Nephron (organoid): ENCODE results near the gene AP5B1.

ENCODE experiments used
- H3K27ac Mint-ChIP-seq, 3 experiments: 2 replicates each; pipeline ENCODE4 v1.8.0; 2020; ENCODE audit warnings: mixed read lengths in 3 of 3, mild to moderate bottlenecking in 2 of 3, moderate library complexity in 1 of 3
- H3K27me3 Mint-ChIP-seq: 2 replicates; pipeline ENCODE4 v1.8.0; 2021; ENCODE audit warnings: low read depth, mild to moderate bottlenecking, moderate library complexity, mixed read lengths
- H3K36me3 Mint-ChIP-seq: 2 replicates; pipeline ENCODE4 v1.8.0; 2020; ENCODE audit warnings: low read depth, mixed read lengths
- H3K4me1 Mint-ChIP-seq: 2 replicates; pipeline ENCODE4 v1.8.0; 2020; ENCODE audit warnings: mixed read lengths
- H3K4me3 Mint-ChIP-seq, 3 experiments: 2 replicates each; pipeline ENCODE4 v1.8.0; 2020; ENCODE audit warnings: mild to moderate bottlenecking in 3 of 3, mixed read lengths in 3 of 3, moderate library complexity in 2 of 3
- H3K9me3 Mint-ChIP-seq: 2 replicates; pipeline ENCODE4 v1.8.0; 2020; ENCODE audit warnings: mixed read lengths
- TF ChIP-seq, protein P1 (sequence below), 3 experiments: fragments of 200-600 bp; sonication (generic); IDR thresholded peaks; one replicate each; pipeline ENCODE4 v1.5.0; 2021; ENCODE audit warnings: antibody characterized with exemption in 3 of 3; ENCODE audit not compliant: unreplicated experiment in 3 of 3

AP5B1 gene

DNA sequence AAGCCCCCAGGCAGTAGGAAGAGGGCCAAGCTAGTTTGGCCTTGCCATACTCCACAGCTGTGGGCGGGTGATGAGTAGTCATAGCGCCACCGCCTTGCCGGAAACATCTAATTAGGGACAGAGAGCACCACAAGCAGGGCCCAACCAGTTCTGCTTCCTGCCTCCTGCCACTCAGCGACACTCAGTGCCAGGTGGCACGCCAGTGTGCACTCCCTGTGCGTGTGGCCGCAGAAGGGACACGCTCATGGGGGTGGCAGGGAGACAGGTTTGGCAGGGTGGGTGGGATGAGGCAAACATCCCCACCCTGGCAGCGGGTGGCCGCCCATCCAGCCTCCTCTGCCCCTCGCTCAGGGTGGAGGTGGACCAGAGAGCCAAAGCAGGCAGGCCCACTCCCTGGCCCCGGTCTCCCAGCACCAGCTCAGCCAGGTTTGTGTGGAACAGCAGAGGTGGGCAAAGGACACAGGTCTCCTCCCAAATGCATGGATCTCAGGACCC lies 11.0 kb upstream of the AP5B1 start:
- Mint-ChIP-seq H3K27ac (no peak overlapping the region), H3K4me3 (no peak overlapping the region), H3K27me3 (peaks cover 66% of the 10 kb centered on the region), H3K36me3 (no peaks in the 10 kb centered on the region), H3K9me3 (no peaks in the 10 kb centered on the region), H3K4me1 (peaks cover 10% of the 10 kb centered on the region)
- TF ChIP-seq, protein P1, sequence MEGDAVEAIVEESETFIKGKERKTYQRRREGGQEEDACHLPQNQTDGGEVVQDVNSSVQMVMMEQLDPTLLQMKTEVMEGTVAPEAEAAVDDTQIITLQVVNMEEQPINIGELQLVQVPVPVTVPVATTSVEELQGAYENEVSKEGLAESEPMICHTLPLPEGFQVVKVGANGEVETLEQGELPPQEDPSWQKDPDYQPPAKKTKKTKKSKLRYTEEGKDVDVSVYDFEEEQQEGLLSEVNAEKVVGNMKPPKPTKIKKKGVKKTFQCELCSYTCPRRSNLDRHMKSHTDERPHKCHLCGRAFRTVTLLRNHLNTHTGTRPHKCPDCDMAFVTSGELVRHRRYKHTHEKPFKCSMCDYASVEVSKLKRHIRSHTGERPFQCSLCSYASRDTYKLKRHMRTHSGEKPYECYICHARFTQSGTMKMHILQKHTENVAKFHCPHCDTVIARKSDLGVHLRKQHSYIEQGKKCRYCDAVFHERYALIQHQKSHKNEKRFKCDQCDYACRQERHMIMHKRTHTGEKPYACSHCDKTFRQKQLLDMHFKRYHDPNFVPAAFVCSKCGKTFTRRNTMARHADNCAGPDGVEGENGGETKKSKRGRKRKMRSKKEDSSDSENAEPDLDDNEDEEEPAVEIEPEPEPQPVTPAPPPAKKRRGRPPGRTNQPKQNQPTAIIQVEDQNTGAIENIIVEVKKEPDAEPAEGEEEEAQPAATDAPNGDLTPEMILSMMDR (IDR thresholded peaks at IDR 0.05; ENCODE audit: unreplicated experiment in 3 of 3) = no peak

DNA sequence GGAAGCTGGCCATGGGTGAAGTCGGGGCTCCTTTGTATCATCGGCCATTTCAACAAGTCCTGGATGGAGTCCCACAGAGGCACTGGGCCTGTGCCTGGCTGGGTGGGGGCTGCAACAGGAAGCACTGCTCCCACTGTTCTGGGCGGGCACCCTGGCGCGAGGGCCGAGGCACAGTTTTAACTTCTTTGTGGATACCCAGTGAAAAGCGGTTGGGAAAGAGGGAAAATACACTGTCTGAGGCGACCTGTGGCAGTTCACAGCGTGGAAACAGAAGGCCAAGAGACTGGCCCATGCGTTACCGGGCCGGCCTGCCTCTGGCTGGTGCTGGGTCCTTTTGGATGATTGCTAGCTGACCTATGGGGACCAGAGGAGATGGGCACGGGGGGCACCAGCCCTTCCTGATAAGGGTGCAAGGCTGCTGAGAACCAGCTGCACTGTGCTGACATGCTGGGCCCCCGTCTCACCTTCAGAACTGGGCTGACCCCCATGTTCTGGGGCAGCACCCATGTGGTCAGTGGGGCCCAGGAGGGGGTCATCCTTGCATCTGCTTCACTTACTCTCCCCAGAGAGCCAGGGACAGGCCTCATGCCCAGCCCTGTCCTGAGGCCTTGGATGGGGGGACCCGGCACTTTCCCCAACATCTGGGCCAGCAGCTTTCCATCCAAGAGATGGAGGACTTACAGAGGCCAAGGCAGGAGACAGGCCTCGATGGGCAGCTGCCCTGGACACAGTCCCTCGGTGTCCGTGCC lies 10.3 kb upstream of the AP5B1 start:
- peaks cover 10% of the 10 kb centered on the region for H3K4me1 Mint-ChIP-seq
- H3K27ac Mint-ChIP-seq = peak overlapping the region in 1 of 3 experiments; percentile 6
- H3K27me3 Mint-ChIP-seq = peaks cover 70% of the 10 kb centered on the region
- TF ChIP-seq, protein P1 (IDR thresholded peaks at IDR 0.05; ENCODE audit: unreplicated experiment in 3 of 3) = no peak
- no peaks in the 10 kb centered on the region for H3K36me3 Mint-ChIP-seq
- H3K9me3 Mint-ChIP-seq = no peaks in the 10 kb centered on the region
- H3K4me3 Mint-ChIP-seq = no peak overlapping the region

DNA sequence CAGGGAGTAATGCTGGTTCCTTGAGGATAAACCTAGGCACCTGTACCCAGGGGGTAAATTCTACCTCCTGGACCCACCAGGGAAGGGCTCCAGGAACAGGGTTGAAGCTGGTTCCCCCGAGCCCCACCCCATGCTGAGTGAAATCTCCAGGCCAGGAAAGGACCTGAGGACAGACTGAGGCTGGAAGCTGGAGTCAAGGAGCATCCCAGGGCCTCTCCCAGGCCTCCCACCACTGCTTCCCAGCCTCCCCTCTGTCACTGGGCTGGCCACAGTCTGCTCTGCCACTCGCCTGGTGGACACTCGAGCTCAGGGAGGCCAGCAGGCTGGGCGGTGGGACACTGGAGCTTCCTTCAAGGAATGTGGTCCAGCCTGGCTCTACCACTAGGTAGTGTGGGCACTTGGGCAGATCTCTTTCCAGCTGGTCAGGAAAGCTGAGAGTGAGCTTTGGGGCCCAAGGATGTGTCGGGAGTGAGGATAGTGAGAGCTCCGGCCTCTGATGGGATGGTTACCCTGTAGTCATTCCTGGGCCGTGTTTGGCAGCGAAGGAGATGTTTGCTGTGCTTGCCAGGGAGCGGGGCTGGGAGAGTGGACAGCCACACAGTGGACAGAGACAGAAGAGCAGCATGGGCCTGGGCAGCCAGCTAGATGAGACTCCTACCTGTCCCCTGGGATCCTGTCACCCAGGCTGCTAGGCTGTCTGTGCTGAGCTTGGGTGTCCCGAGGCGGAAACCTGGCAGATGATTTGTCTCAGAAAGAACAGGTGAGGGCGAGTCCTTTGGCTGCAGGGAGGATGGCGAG lies 9.5 kb upstream of the AP5B1 start:
- Mint-ChIP-seq H3K36me3 (no peaks in the 10 kb centered on the region), H3K4me1 (peaks cover 14% of the 10 kb centered on the region), H3K4me3 (no peak overlapping the region), H3K27ac (peak overlapping the region in 2 of 3 experiments; percentile 6 to 55), H3K27me3 (peaks cover 78% of the 10 kb centered on the region), H3K9me3 (no peaks in the 10 kb centered on the region)
- TF ChIP-seq, protein P1 (IDR thresholded peaks at IDR 0.05; ENCODE audit: unreplicated experiment in 3 of 3) = no peak

DNA sequence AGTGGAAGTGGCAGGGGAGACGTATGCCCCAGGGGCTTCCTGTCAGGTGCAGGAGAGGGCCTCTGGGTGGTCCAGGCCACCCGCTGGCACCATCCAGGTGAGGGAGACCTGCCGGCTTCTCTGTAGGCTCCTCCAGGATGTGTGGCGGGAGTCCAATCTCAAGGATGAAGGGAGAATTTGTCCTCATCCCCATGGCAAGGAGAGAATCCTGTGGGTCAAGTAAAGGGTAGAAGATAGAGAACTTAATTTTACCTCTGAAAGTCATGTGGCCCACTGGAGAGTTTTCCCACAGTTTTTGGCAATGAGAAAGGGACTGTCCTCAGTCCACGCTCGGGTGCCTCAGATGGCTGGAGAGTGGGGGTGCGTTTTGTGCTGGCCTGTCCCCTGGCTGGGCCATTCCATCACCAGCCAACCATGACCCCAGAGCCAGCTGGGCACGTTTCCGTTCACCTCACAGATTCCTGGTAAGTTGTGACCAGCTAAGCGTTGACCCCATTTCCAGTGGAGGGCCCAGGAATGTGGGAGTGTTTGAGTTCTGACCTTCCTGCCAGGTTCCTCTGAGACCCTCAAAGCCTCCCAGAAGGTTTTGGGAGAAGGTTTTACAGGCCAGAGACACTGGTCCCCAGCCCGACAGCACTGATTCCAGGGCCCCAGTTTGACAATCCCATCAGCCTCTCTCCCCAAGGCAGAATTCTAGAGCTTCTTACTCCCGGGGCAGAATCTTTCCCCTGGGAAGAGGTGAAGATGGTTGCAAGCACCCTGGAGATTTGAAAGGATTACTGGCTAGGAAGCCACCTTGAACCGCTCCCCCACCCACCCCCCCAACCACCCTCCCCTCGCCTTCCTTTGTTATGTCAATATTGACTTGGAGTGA lies 8.7 kb upstream of the AP5B1 start:
- Mint-ChIP-seq H3K36me3 (no peaks in the 10 kb centered on the region), H3K27me3 (peaks cover 81% of the 10 kb centered on the region), H3K27ac (peak overlapping the region; percentile 27 to 98 (median 79)), H3K9me3 (no peaks in the 10 kb centered on the region), H3K4me1 (peaks cover 14% of the 10 kb centered on the region), H3K4me3 (peak overlapping the region; percentile 53 to 88 (median 79))
- TF ChIP-seq, protein P1 (IDR thresholded peaks at IDR 0.05; ENCODE audit: unreplicated experiment in 3 of 3) = no peak

DNA sequence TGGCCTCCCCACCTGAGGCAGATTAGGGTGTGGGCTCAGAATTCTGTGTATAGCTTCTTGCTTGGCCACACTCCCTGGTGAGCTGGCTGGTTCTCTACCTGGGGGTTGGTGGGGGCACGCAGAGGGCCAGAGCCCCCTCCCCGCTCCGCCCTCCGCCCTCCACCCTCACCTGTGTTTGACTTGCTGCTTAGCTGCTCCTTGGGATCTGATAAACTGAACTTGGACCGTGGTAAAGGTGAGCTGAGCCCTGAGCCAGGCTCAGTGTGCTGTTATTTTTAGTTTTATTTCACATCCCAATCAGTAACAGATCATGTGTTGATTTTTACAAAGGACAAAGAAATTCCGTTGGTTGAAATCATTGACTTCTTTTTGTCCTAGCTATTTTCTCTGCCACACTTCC lies 8.0 kb upstream of the AP5B1 start:
- peak overlapping the region; percentile 84 to 88 (median 87) for H3K4me3 Mint-ChIP-seq
- H3K27me3 Mint-ChIP-seq = peaks cover 84% of the 10 kb centered on the region
- H3K9me3 Mint-ChIP-seq = no peaks in the 10 kb centered on the region
- H3K36me3 Mint-ChIP-seq = no peaks in the 10 kb centered on the region
- TF ChIP-seq, protein P1 (IDR thresholded peaks at IDR 0.05; ENCODE audit: unreplicated experiment in 3 of 3) = no peak
- peaks cover 14% of the 10 kb centered on the region for H3K4me1 Mint-ChIP-seq
- H3K27ac Mint-ChIP-seq = peak overlapping the region; percentile 27 to 98 (median 79)
